Chondrocyte (in vitro differentiated cells): ENCODE data around the gene APOL5. TPM values are rescaled to one million over a fixed set of nuclear protein-coding genes. Genes with fewer than 3 reads are reported as not detected.
A peak's percentile ranks its signal among the peaks of the same experiment; 100 is the strongest.

ENCODE experiments used
- DNase-seq: peaks from one replicate; pipeline ENCODE4 v3.0.0; 2021; ENCODE audit warnings: mixed read lengths, low spot score
- H3K27ac Mint-ChIP-seq: one replicate; pipeline ENCODE4 v1.8.0; 2021; ENCODE audit warnings: mild to moderate bottlenecking, moderate library complexity, mixed read lengths; ENCODE audit not compliant: unreplicated experiment
- H3K27me3 Mint-ChIP-seq: 2 replicates; pipeline ENCODE4 v1.8.0; 2021; ENCODE audit warnings: low read depth, mixed read lengths
- H3K36me3 Mint-ChIP-seq: 2 replicates; pipeline ENCODE4 v1.8.0; 2021; ENCODE audit warnings: low read depth, mixed read lengths
- H3K4me1 Mint-ChIP-seq: 2 replicates; pipeline ENCODE4 v1.8.0; 2021; ENCODE audit warnings: low read depth, mild to moderate bottlenecking, mixed read lengths
- H3K4me3 Mint-ChIP-seq: one replicate; pipeline ENCODE4 v1.8.0; 2021; ENCODE audit warnings: mild to moderate bottlenecking, moderate library complexity, mixed read lengths; ENCODE audit not compliant: unreplicated experiment
- H3K9me3 Mint-ChIP-seq: 2 replicates; pipeline ENCODE4 v1.8.0; 2021; ENCODE audit warnings: low read depth, mixed read lengths
- CTCF ChIP-seq: fragments of 200-600 bp; sonication (generic); IDR thresholded peaks from 2 replicates; pipeline ENCODE4 v1.5.0; 2021; ENCODE audit warnings: antibody characterized with exemption, mild to moderate bottlenecking, moderate library complexity
- total RNA-seq: library from RNA; stranded (reverse); gene quantifications from 3 replicates; pipeline ENCODE4 v1.2.1, GENCODE V29; 2021

The APOL5 gene
- total RNA-seq, 1 donor from 2014 or later = not detected

DNA sequence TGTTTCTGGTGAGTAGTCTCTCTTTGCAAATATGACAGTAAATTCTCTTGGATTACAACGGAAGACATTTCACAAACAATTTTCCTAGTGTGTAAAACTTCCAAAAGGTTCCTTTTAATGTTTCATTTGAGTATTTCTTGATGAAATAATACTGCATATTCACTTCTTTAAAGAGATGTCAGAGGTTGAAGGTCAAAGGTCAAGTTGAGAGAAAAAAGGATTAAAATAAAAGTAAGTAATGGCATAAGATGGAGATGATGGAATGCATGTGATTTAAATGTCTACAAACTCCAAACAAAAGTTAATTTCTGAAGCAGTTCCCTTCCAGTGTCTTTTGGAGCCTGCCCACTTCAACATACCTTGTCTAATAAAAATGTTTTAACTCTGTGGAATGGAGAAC lies 40.7 kb downstream of the APOL5 start:
- no peaks in the 10 kb centered on the region for H3K4me1 Mint-ChIP-seq
- H3K27ac Mint-ChIP-seq = no peak overlapping the region
- TF ChIP-seq CTCF = no peak
- no peak for DNase-seq
- H3K27me3 Mint-ChIP-seq = no peaks in the 10 kb centered on the region
- H3K4me3 Mint-ChIP-seq = no peak overlapping the region
- peaks cover 23% of the 10 kb centered on the region for H3K36me3 Mint-ChIP-seq
- no peaks in the 10 kb centered on the region for H3K9me3 Mint-ChIP-seq

GRCh38 chr22:35761037-35761436 lies 43.4 kb downstream of the APOL5 start:
- DNase-seq = no peak
- no peaks in the 10 kb centered on the region for H3K27me3 Mint-ChIP-seq
- peaks cover 16% of the 10 kb centered on the region for H3K36me3 Mint-ChIP-seq
- TF ChIP-seq CTCF = peak; percentile 69
- H3K4me1 Mint-ChIP-seq = no peaks in the 10 kb centered on the region
- no peak overlapping the region for H3K4me3 Mint-ChIP-seq
- no peaks in the 10 kb centered on the region for H3K9me3 Mint-ChIP-seq
- peak overlapping the region; percentile 0 for H3K27ac Mint-ChIP-seq

DNA sequence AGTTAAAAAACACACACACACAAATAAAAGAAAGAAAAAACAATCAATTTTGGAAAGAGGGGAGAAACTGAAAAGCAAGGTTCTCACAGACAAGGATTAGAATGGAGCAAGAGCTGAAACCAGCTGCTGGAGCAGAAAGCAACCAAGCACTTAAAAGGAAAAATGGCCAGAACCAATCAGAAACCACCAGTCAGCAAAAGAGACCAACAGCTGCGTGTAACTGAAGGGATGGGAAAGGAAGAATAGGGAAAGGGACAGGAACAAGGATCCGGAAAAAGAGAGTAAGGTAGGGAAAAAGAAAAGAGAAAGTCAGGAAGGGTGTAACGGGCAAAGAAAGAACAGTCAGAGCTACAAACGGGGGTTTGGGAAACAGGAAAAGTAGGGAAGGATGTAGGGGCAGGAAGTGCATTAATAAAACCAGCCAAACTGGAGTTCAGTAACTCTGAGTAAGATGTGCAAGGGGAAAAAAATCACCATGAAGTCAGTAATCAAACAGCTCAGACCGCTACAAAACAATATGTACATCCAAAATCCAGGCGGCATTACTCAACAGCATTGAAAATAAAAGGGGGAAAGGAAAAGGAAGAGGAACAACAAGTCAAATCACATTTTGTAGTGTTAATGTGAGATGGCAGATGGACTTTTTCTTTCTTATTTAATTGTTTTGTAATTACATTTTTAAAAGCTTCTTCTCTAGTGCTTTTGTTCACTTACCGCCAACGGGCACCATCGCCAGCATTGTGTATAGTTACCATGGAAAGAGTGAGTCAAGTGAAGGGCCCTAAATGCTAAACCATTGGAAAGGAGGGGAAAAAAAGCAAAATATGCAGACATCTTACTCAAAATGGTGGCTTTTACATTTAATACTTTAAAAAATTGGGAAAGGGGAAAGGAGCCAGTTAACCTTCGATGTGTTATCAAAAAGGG lies 49.2 kb downstream of the APOL5 start:
- H3K27ac Mint-ChIP-seq = peak overlapping the region; percentile 64

GRCh38 chr22:35769974-35770373 lies 52.3 kb downstream of the APOL5 start:
- H3K9me3 Mint-ChIP-seq = no peaks in the 10 kb centered on the region
- H3K4me1 Mint-ChIP-seq = peaks cover 8% of the 10 kb centered on the region
- TF ChIP-seq CTCF = no peak

More for the DNA sequence above, 49.2 kb downstream of the APOL5 start:
- H3K36me3 Mint-ChIP-seq = peaks cover 5% of the 10 kb centered on the region
- no peaks in the 10 kb centered on the region for H3K9me3 Mint-ChIP-seq
- DNase-seq = no peak
- peaks cover 8% of the 10 kb centered on the region for H3K4me1 Mint-ChIP-seq
- no peak for TF ChIP-seq CTCF
- H3K4me3 Mint-ChIP-seq = peak overlapping the region; percentile 11
- no peaks in the 10 kb centered on the region for H3K27me3 Mint-ChIP-seq

DNA sequence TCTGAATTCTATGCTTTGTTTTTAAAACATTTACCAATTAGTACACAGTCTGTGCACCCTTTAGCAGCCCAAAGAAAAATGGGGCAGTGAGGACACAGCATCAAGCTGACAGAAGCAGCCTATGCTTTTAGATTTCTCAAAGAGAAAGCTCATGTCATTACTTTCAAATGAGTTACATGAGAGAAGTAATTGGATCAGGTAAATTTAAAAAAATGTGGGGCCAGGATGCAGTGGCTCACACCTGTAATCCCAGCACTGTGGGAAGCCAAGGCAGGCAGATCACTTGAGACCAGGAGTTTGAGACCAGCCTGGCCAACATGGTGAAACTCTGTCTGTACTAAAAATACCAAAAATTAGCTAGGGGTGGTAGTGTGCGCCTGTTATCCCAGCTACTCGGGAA lies 57.7 kb downstream of the APOL5 start:
- no peaks in the 10 kb centered on the region for H3K9me3 Mint-ChIP-seq
- H3K4me3 Mint-ChIP-seq = no peak overlapping the region
- DNase-seq = no peak
- peaks cover 4% of the 10 kb centered on the region for H3K36me3 Mint-ChIP-seq
- no peaks in the 10 kb centered on the region for H3K27me3 Mint-ChIP-seq
- no peak overlapping the region for H3K27ac Mint-ChIP-seq
- TF ChIP-seq CTCF = no peak
- peaks cover 43% of the 10 kb centered on the region for H3K4me1 Mint-ChIP-seq

More at GRCh38 chr22:35769974-35770373, 52.3 kb downstream of the APOL5 start:
- Mint-ChIP-seq H3K4me3 (no peak overlapping the region), H3K27me3 (no peaks in the 10 kb centered on the region), H3K27ac (no peak overlapping the region), H3K36me3 (peaks cover 5% of the 10 kb centered on the region)
- DNase-seq = no peak
